Astrocyte of the hippocampus (primary cell): Measurements from ENCODE around the gene ZCCHC14.
"Not testable (repeated sequence)": the region's sequence is repeated elsewhere in the genome, so short reads cannot be mapped to it uniquely, and the experiment has no call there.

ENCODE experiments used
- DNase-seq: peaks from one replicate; pipeline ENCODE4 v3.0.0; 2011; ENCODE audit warnings: low read depth, low spot score

The ZCCHC14 gene

DNA sequence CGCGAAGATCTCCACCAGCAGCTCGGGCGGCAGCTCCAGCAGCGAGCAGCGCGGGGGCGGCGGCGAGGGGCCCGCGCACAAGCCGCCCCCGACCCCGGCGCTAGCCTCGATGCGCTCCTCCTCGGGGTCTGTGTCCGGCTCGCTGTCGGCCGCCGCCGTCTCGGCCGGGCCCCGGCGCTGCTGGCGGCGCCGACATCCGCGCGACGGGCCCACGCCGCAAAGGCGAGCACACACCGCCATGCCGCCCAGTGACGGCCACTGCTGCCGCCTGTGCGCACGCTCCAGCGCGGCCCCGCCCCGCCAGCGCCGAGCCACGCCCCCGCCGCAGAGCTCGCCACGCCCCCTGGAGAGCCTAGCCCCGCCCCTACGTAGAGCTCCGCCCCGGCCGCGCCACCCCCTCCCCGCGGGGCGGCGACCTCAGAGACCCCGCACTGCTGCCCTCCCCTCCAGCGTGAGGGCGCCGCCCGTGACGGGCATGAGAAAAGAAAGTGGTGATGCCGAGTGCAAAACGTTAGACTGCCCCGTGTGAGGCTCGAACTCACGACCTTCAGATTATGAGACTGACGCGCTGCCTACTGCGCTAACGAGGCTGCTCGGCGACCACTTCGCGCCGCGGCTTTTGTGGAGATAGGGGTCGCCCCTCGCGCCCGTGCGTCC, 109.2 kb downstream of the ZCCHC14 start, which contains the start of gene FBXO31:
Gene FBXO31 (minus strand): TSS at position 272 of the 657 bp plus-strand sequence. CDS start 32 bp downstream, at position 240.
- DNase-seq, result peak; percentile 97

DNA sequence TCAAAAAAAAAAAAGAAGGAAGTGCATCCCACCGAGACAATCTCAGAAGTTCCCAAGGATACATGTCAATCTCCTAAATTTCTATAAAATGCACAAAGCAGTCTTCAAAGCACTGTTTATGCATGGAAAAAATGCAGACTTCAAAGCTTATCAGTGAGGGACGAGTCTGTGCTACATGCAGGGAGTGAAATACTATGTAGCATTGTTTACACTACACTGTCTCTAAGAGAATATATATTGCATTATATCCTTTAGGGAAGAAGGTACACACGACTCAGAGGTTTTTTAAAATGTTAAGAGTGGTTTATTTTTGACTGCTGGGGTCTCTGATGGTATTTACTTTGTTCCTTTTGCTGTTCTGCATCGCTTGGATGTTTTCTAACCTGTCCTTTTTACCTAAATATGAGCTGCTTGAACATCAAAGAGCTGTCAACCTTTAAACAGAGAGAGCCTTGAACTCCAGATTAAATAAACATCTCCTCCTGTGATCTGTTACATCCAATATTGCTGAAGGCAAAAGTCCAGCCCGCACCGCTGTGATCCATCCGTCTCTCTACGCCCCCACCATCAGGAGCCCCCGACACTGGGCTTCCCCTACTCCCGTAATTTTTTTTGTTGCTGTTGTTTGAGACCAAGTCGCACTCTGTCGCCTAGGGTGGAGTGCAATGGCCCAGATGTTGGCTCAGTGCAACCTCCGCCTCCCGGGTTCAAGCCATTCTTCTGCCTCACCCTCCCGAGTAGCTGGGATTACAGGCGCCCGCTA, 110.6 kb downstream of the ZCCHC14 start:
- DNase-seq, result no peak

DNA sequence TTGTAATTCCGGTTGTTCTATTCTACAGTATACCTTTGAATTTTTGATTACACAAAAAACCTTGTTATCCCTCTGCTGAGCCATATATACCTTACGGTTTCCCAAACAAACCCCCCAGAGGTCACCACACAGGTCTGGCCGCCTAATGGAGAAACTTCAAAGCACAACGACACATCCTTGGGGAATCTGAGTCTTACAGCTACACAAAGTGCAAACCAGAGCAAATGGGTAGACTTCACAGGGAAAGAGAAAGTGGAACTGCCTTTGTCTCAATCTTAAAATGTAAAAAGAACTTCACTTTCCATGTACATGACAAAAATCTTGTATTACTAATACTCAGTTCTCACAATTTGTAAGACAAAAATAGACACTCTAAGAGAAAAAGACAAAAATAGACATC, 111.9 kb downstream of the ZCCHC14 start:
- peak; percentile 39 for DNase-seq

GRCh38 chr16:87380403-87380802, 112.4 kb downstream of the ZCCHC14 start:
- DNase-seq, result no peak

DNA sequence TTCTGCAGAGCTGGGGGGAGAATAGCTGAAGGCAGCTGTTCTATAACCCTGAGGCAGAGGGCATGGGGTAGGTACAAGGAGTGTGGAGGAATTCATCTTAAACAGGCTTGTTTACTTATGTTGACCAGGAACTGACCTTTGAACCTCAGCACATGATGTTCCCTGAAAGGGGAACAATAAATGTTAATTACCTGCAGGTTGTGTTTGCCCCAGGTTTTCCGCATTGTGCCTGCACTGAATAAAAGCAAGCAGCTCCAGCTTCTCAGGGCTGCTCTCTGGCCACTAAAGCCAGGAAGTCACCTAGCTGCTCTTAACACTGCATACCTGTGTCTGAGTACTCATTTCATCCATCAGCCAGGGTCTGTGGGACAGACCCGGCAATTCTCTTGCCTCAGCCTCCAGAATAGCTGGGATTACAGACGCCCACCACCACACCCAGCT, 113.5 kb downstream of the ZCCHC14 start:
- DNase-seq, result not testable (repeated sequence)

- no peak for DNase-seq
These were observed 116.2 kb downstream of the ZCCHC14 start for GRCh38 chr16:87376660-87377059.

- DNase-seq, result peak; percentile 60
These were observed 117.2 kb downstream of the ZCCHC14 start for GRCh38 chr16:87375426-87376135.

DNA sequence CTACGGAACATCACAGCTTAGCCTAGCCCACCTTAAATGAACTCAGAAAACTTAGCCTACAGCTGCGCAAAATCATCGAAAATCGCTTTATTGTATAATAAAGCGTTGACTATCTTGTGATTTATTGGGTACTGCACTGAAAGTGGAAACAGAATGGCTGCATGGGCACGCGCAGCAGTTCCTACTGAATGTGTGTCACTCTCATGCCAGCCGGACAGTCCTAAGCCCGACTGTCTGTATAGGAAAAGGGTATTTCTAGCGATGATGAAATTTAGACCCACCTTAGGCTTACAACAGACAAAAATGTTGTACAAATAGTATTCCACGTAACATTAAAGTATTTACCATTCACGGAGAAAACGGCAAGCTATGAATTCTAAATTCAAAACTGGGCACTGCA, 118.5 kb downstream of the ZCCHC14 start:
- no peak for DNase-seq

DNA sequence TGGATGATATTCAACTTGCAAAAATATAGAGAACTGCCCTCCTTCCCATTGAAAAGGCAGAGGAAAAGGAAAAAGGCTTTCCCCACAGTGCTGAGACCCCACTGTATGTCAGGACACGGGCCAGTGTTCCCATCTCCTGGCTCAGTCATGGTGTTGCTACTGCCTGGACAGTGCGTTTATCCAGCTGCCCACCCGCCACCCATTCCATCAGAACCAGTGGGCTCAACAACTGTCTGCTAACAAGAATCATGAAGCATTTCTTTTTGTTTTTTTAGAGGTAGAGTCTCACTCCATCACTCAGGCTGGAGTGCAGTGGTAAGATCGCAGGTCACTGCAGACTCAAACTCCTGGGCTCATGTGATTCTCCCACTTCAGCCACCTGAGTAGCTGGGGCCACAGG, 120.5 kb downstream of the ZCCHC14 start:
- no peak for DNase-seq

- peak; percentile 58 for DNase-seq
These were observed 121.5 kb downstream of the ZCCHC14 start for GRCh38 chr16:87371261-87371866.

- no peak for DNase-seq
These were observed 122.8 kb downstream of the ZCCHC14 start for GRCh38 chr16:87369796-87370719.

GRCh38 chr16:87369117-87369765, 123.6 kb downstream of the ZCCHC14 start:
- DNase-seq, result no peak

- no peak for DNase-seq
These were observed 124.6 kb downstream of the ZCCHC14 start for GRCh38 chr16:87368029-87368770.

- no peak for DNase-seq
These were observed 125.3 kb downstream of the ZCCHC14 start for GRCh38 chr16:87367529-87367928.

- no peak for DNase-seq
These were observed 125.9 kb downstream of the ZCCHC14 start for GRCh38 chr16:87366930-87367329.

GRCh38 chr16:87366288-87366687, 126.5 kb downstream of the ZCCHC14 start:
- no peak for DNase-seq

DNA sequence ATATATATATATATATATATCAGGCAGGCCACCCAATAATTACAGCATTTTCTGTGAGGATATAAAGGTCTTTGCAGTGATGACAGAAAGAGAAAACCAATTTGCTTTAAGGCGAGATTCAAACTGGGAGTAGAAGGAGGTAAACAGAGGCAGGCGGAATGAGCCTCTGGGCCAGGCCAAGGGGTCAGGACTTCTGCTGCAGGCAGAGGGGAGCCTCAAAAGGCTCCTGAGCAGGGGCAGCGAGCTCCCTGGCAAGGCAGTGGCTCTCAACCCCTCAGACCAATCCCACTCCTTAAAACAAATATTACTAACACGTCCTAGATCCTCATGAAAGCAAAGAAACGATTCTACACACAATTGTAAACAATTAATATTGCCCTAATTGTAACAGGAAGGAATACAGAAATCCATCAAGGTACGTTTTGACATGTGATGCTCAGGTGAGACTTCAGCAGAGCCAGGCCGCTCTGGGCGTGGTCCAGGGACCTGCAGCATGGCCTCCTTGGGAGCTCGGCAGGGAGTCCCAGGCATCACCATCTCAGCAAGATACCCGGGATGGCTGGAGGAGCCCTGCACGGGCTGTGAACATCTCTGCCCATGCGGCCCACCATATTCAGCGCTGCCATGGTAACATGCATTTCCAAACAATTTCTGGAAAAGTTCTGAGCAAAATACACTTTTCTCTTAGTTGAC, 127.7 kb downstream of the ZCCHC14 start:
- DNase-seq, result no peak

- peak; percentile 42 for DNase-seq
These were observed 128.9 kb downstream of the ZCCHC14 start for GRCh38 chr16:87363771-87364455.
